H1 (cell line): ENCODE results near the gene SLC35F3. TPM values are rescaled to one million over a fixed set of nuclear protein-coding genes. Genes with fewer than 3 reads are reported as not detected.

ENCODE experiments used
- CTCF ChIA-PET: fragments of 300-600 bp; sonication (Branson Sonifier 250); formaldehyde crosslinking; loops from one replicate; lab custom pipeline; 2021; ENCODE audit not compliant: partially characterized antibody; lab: Charles Lee
- POLR2A ChIA-PET: fragments of 300-600 bp; sonication (Branson Sonifier 250); formaldehyde crosslinking; loops from one replicate; lab custom pipeline; 2021; ENCODE audit warnings: inconsistent platforms; ENCODE audit not compliant: partially characterized antibody; lab: Charles Lee
- DNase-seq, 2 experiments: peaks; one replicate each; pipeline versions ENCODE4 v3.0.0 to v3.0.0-alpha.2; 2010 to 2022; ENCODE audit warnings: low spot score in 2 of 2, low read depth in 1 of 2, mixed read lengths in 1 of 2
- FAIRE-seq: peaks from 2 replicates; lab custom pipeline; 2011; peaks lifted over from hg19 to GRCh38; lab: Jason Lieb, UNC
- H2AFZ ChIP-seq: 2 replicates; pipeline ENCODE4 v1.8.1; 2012; ENCODE audit warnings: low read length, inconsistent platforms
- H2AK5ac ChIP-seq: 2 replicates; pipeline ENCODE4 v1.6.1; 2013; ENCODE audit warnings: low read depth, low read length
- H2BK120ac ChIP-seq: replicated peaks from 2 replicates; pipeline ENCODE3; 2013; ENCODE audit warnings: low read depth, low read length, inconsistent platforms
- H2BK12ac ChIP-seq: 2 replicates; pipeline ENCODE4 v1.6.1; 2013; ENCODE audit warnings: low read depth, low read length
- H2BK15ac ChIP-seq: 2 replicates; pipeline ENCODE4 v1.6.1; 2013; ENCODE audit warnings: low read length
- H2BK20ac ChIP-seq: 2 replicates; pipeline ENCODE4 v1.6.1; 2013; ENCODE audit warnings: low read length
- H2BK5ac ChIP-seq: 2 replicates; pipeline ENCODE4 v1.6.1; 2013; ENCODE audit warnings: low read depth, low read length
- H3K14ac ChIP-seq: 2 replicates; pipeline ENCODE4 v1.6.1; 2013; ENCODE audit warnings: inconsistent platforms; ENCODE audit not compliant: insufficient read length
- H3K18ac ChIP-seq: 2 replicates; pipeline ENCODE4 v1.6.1; 2013; ENCODE audit warnings: low read length; ENCODE audit errors: extremely low read depth
- H3K23ac ChIP-seq: 2 replicates; pipeline ENCODE4 v1.6.1; 2013; ENCODE audit warnings: inconsistent platforms; ENCODE audit not compliant: insufficient read length
- H3K23me2 ChIP-seq: 2 replicates; pipeline ENCODE4 v1.6.1; 2013; ENCODE audit warnings: low read depth, low read length
- H3K27ac ChIP-seq: 2 replicates; pipeline ENCODE4 v1.6.1; 2011; ENCODE audit warnings: low read depth, low read length, inconsistent platforms
- H3K27me3 ChIP-seq, 4 experiments: replicated peaks in 1 of 4; 1 replicate in 1 of 4; 2 replicates in 3 of 4; pipeline versions ENCODE4 v1.6.1 to v1.8.1; 2011 to 2013; ENCODE audit warnings: low read length in 3 of 4, mild to moderate bottlenecking in 3 of 4, inconsistent platforms in 2 of 4, mixed read lengths in 2 of 4, moderate library complexity in 1 of 4; ENCODE audit not compliant: control insufficient read depth in 3 of 4, insufficient read depth in 3 of 4; ENCODE audit errors: extremely low read depth in 1 of 4
- H3K36me3 ChIP-seq, 4 experiments: 2 replicates each; pipeline versions ENCODE4 v1.6.1 to v1.8.1; 2011 to 2013; ENCODE audit warnings: mild to moderate bottlenecking in 4 of 4, low read length in 3 of 4, moderate library complexity in 2 of 4, control low read depth in 1 of 4, inconsistent platforms in 1 of 4; ENCODE audit not compliant: insufficient read depth in 4 of 4, control insufficient read depth in 2 of 4
- H3K4ac ChIP-seq: replicated peaks from 2 replicates; pipeline ENCODE3; 2013; ENCODE audit warnings: low read length, low read depth, mixed read lengths, inconsistent platforms; ENCODE audit not compliant: insufficient read length
- H3K4me1 ChIP-seq, 4 experiments: replicated peaks in 1 of 4; 1 replicate in 1 of 4; 2 replicates in 3 of 4; pipeline versions ENCODE4 v1.6.1 to v1.8.1; 2011 to 2013; ENCODE audit warnings: low read length in 3 of 4, inconsistent platforms in 2 of 4, mixed read lengths in 1 of 4; ENCODE audit not compliant: insufficient read depth in 4 of 4, control insufficient read depth in 3 of 4
- H3K4me2 ChIP-seq, 2 experiments: 2 replicates each; pipeline versions ENCODE4 v1.6.1 to v1.8.1; 2011 to 2013; ENCODE audit warnings: low read depth in 2 of 2, low read length in 2 of 2, control low read depth in 1 of 2, inconsistent platforms in 1 of 2, mild to moderate bottlenecking in 1 of 2; ENCODE audit not compliant: insufficient read depth in 1 of 2
- H3K4me3 ChIP-seq, 4 experiments: fragments of 200-600, 300-600 bp in 1 of 4; sonication (generic), shearing (Covaris generic), sonication (Bioruptor Twin) in 1 of 4; 2 replicates each; pipeline versions ENCODE4 v1.5.1 to v1.8.1; 2011 to 2016; ENCODE audit warnings: low read length in 4 of 4, low read depth in 3 of 4, control low read depth in 2 of 4, inconsistent platforms in 2 of 4, mild to moderate bottlenecking in 2 of 4, mixed read lengths in 1 of 4, moderate library complexity in 1 of 4; ENCODE audit not compliant: insufficient read depth in 2 of 4; ENCODE audit errors: extremely low read depth in 1 of 4
- H3K56ac ChIP-seq: replicated peaks from 2 replicates; pipeline ENCODE3; 2013; ENCODE audit warnings: low read depth, mild to moderate bottlenecking, mixed read lengths, low read length, inconsistent platforms; ENCODE audit not compliant: insufficient read length
- H3K79me1 ChIP-seq: 2 replicates; pipeline ENCODE4 v1.6.1; 2013; ENCODE audit warnings: low read depth, low read length, control low read depth
- H3K79me2 ChIP-seq, 2 experiments: 2 replicates each; pipeline versions ENCODE4 v1.6.1 to v1.8.1; 2012 to 2013; ENCODE audit warnings: low read length in 2 of 2, mild to moderate bottlenecking in 2 of 2, inconsistent platforms in 1 of 2; ENCODE audit not compliant: insufficient read depth in 2 of 2, control insufficient read depth in 1 of 2
- H3K9ac ChIP-seq, 4 experiments: replicated peaks in 1 of 4; 1 replicate in 1 of 4; 2 replicates in 3 of 4; pipeline versions ENCODE4 v1.6.1 to v1.8.1; 2011 to 2013; ENCODE audit warnings: low read depth in 3 of 4, low read length in 3 of 4, control low read depth in 2 of 4, mild to moderate bottlenecking in 2 of 4, moderate library complexity in 2 of 4, inconsistent platforms in 1 of 4; ENCODE audit errors: extremely low read depth in 1 of 4
- H3K9me3 ChIP-seq, 2 experiments: 2 replicates each; pipeline versions ENCODE4 v1.6.1 to v1.8.1; 2012 to 2013; ENCODE audit warnings: mild to moderate bottlenecking in 2 of 2, moderate library complexity in 2 of 2, control low read depth in 1 of 2, inconsistent platforms in 1 of 2, low read depth in 1 of 2, low read length in 1 of 2, mixed read lengths in 1 of 2; ENCODE audit not compliant: insufficient read depth in 2 of 2
- H4K20me1 ChIP-seq, 2 experiments: replicated peaks in 1 of 2; 2 replicates each; pipeline versions ENCODE3 to v1.8.1; 2011 to 2013; ENCODE audit warnings: inconsistent platforms in 2 of 2, low read length in 2 of 2, mild to moderate bottlenecking in 1 of 2; ENCODE audit not compliant: insufficient read depth in 2 of 2, control insufficient read depth in 1 of 2
- H4K5ac ChIP-seq: 2 replicates; pipeline ENCODE4 v1.6.1; 2013; ENCODE audit warnings: low read length, low read depth, mixed read lengths, inconsistent platforms; ENCODE audit not compliant: insufficient read length
- H4K8ac ChIP-seq: 2 replicates; pipeline ENCODE4 v1.8.0; 2013; ENCODE audit warnings: mild to moderate bottlenecking, moderate library complexity, low read length, inconsistent platforms; ENCODE audit not compliant: insufficient read depth; ENCODE audit errors: extremely low read depth
- H4K91ac ChIP-seq: replicated peaks from 2 replicates; pipeline ENCODE3; 2013; ENCODE audit warnings: low read length, mixed read lengths, inconsistent platforms; ENCODE audit not compliant: insufficient read length
- BCL11A ChIP-seq, 2 experiments: IDR thresholded peaks; one replicate each; pipeline ENCODE4 v1.6.1; 2011; ENCODE audit warnings: low read depth in 2 of 2, low read length in 2 of 2, mild to moderate bottlenecking in 2 of 2
- E2F6 ChIP-seq: IDR thresholded peaks from 2 replicates; pipeline ENCODE4 v1.6.1; 2012; ENCODE audit warnings: inconsistent platforms
- JUN ChIP-seq: IDR thresholded peaks from 2 replicates; pipeline ENCODE4 v1.6.1; 2011; ENCODE audit warnings: low read depth, mild to moderate bottlenecking, improper control_type of control experiment, low read length
- RBBP5 ChIP-seq: IDR thresholded peaks from 2 replicates; pipeline ENCODE4 v1.7.1; 2012; ENCODE audit warnings: low read depth, mild to moderate bottlenecking, inconsistent platforms, low read length, moderate library complexity, borderline replicate concordance
- SP1 ChIP-seq: IDR thresholded peaks from 2 replicates; pipeline ENCODE4 v1.6.1; 2011; ENCODE audit warnings: low read depth, low read length
- TAF7 ChIP-seq: optimal IDR thresholded peaks from 2 replicates; pipeline ENCODE3; 2011; ENCODE audit warnings: low read depth, mild to moderate bottlenecking, inconsistent platforms, low read length, moderate library complexity, borderline replicate concordance
- TCF12 ChIP-seq: IDR thresholded peaks from 2 replicates; pipeline ENCODE4 v1.6.1; 2011; ENCODE audit warnings: low read depth, mild to moderate bottlenecking, low read length
- whole genome bisulfite sequencing, 2 experiments: shearing (Covaris generic) in 1 of 2; methylation state at CpG; one replicate each; pipeline versions ENCODE4 v1.1.6 to v1.1.7; 2013 to 2015; ENCODE audit warnings: low lambda C conversion rate in 2 of 2, mixed read lengths in 2 of 2, inconsistent platforms in 1 of 2, low coverage in 1 of 2, missing lambda C conversion rate in 1 of 2; ENCODE audit not compliant: insufficient replicate concordance in 2 of 2, insufficient coverage in 1 of 2, insufficient read length in 1 of 2; ENCODE audit errors: extremely low coverage in 1 of 2, missing lambda C conversion rate in 1 of 2; 5-methylcytosine and 5-hydroxymethylcytosine counted together
- polyA plus RNA-seq, 7 experiments: library from polyadenylated mRNA; depleted of rRNA in 3 of 7; stranded (reverse) in 5 of 7; unstranded in 2 of 7; fragments of >200 nt in 5 of 7; fragments of 200-250 nt in 2 of 7; gene quantifications; 1 replicate in 5 of 7; 2 replicates in 1 of 7; 4 replicates in 1 of 7; pipeline versions ENCODE4 v1.2.1 to v1.2.3, GENCODE V29; 2011 to 2013; ENCODE audit warnings: missing spikeins in 2 of 7, mixed read lengths in 2 of 7
- total RNA-seq: library from RNA; stranded (reverse); fragmentation: NEBNext Ultra II Directional; extraction: Animal tissue kit (Norgen Biotek cat#: 25700); gene quantifications from 2 replicates; pipeline ENCODE4 v1.2.1, GENCODE V29; 2021

SLC35F3 gene
- total and polyA plus RNA-seq, 2 of the 8 experiments (the other 6 are each of a cell fraction or from before 2014, with no cell fraction given), result 0.78 to 1.2 TPM

- no peak overlapping the region for H3K4me2 ChIP-seq
- TF ChIP-seq SP1, result no peak
- TF ChIP-seq TCF12, result no peak
- no peak for TF ChIP-seq TAF7
- no peak for TF ChIP-seq BCL11A (IDR thresholded peaks at IDR 0.05; ENCODE audit: low read depth in 2 of 2, low read length in 2 of 2)
- no peak for TF ChIP-seq RBBP5
- TF ChIP-seq E2F6, result no peak
- no peak for TF ChIP-seq JUN
These were observed 416.8 kb downstream of the SLC35F3 start for GRCh38 chr1:234321231-234321630.

More at GRCh38 chr1:234321231-234321630, 416.8 kb downstream of the SLC35F3 start:
- no peak overlapping the region for H3K4ac ChIP-seq
- CTCF ChIA-PET, result interaction anchor here (1.1 to 9.1 kb wide), 3 partner anchors 10 to 167 kb away, joined by 3 to 146 read pairs (median 3); no protein-coding TSS in a partner anchor
- H3K23me2 ChIP-seq, result no peaks in the 10 kb centered on the region
- no peak overlapping the region for H3K27ac ChIP-seq
- H4K8ac ChIP-seq, result no peak overlapping the region
- no peaks in the 10 kb centered on the region for H3K27me3 ChIP-seq
- no peaks in the 10 kb centered on the region for H3K9me3 ChIP-seq
- 89% methylated on average over 6 of the region's 6 CpGs; no CpG with 5 or more reads in 1 of the 2 experiments for WGBS, 2 experiments
- no peak overlapping the region for H3K9ac ChIP-seq
- no peak overlapping the region for H2BK12ac ChIP-seq
- H4K5ac ChIP-seq, result no peak overlapping the region
- peaks cover 0 to 4% (median 2%) of the 10 kb centered on the region in 4 experiments; a peak in 2 of 7 replicates for H3K4me1 ChIP-seq
- no peak overlapping the region for H2BK5ac ChIP-seq
- H2AK5ac ChIP-seq, result no peak overlapping the region
- H4K91ac ChIP-seq, result no peak overlapping the region
- POLR2A ChIA-PET, result no interaction called here
- no peaks in the 10 kb centered on the region for H3K79me1 ChIP-seq
- no peak overlapping the region for H2BK15ac ChIP-seq
- H2BK120ac ChIP-seq, result no peak overlapping the region
- H3K14ac ChIP-seq, result no peak overlapping the region
- no peaks in the 10 kb centered on the region for H3K36me3 ChIP-seq
- no peak overlapping the region for H2BK20ac ChIP-seq
- no peak overlapping the region for H3K56ac ChIP-seq
- H2AFZ ChIP-seq, result no peak overlapping the region
- H3K23ac ChIP-seq, result no peak overlapping the region
- peaks cover 0 to 2% of the 10 kb centered on the region in 2 experiments for H4K20me1 ChIP-seq
- no peak overlapping the region for H3K18ac ChIP-seq
- no peaks in the 10 kb centered on the region for H3K79me2 ChIP-seq
- DNase-seq (no peak), FAIRE-seq (no peak)
- no peak overlapping the region for H3K4me3 ChIP-seq
